Embryonic facial prominence (tissue), 1 donor: Measurements from ENCODE around the gene HS6ST2.

Source experiments
- DNase-seq: peaks from one replicate; pipeline ENCODE4 v3.0.0-alpha.2; 2016; ENCODE audit errors: extremely low spot score

Gene HS6ST2

GRCh38 chrX:132613801-132614200, 344.6 kb downstream of the HS6ST2 start:
- DNase-seq = no peak

- DNase-seq = no peak
These were observed 345.4 kb downstream of the HS6ST2 start for GRCh38 chrX:132612821-132613564.

DNA sequence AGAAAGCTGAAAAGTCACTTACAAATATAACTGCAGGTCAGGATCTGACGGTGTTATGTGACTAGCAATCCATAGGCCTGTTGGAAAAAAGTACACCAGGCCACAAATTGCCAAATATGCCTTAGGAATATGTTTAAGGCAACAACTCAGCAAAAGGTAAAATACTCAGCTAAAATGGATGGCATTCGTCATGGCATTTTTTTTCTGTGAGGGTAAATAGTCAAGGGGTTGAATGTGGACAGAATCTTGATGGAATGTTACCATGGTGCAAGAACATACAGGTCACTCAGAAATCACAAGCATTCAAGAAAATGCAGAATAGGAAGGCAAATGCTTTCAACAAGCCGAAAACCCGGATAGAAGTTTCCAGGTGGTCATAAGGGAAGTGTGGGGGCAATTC, 347.9 kb downstream of the HS6ST2 start:
- no peak for DNase-seq

GRCh38 chrX:132609362-132609848, 349.0 kb downstream of the HS6ST2 start:
- no peak for DNase-seq

DNA sequence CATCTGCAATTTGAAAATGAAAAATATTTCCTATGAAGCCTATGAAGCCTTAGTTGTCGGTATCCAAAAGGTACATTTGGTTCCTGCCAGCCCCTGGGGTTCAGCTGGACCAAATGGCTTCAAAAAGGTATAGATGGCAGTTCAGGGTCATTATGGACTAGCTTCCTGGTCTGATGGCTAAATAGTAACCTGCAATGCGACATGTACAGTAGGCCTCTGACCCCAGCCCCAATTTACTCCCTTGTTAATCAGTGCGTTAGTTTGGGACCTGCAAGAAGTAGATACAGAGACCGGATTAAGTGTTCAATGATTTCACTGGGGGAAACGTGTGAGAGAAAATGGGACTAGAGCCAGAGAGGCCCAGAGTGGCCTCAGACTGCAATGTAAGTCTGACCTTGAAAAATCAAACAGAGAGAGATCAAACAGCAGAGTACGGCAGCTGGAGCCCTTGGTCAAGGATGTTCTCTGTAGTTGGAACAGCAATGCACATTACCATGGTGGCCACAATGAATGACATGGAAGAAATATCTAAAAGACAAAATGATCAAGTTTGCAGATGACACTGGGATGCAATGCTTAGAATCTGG, 354.6 kb downstream of the HS6ST2 start:
- DNase-seq = no peak

DNA sequence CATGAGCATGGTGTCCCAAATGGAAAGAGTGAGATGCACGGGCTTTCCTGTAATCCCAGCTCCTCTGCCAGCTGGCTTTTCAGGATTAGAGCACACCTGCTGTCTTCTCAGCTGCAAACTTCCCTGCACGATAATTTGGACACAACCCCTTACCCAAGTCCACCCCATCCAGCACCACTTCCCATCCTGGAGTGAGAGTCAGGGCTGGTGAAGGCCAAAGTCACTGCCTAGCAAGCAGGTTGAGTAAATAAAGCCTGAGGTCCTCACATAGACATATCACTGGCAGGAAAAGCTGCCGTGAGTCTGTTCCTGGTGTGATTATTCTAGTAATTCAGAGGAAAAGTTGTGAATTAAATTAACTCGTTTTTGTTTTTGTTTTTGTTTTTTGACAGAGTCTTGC, 355.7 kb downstream of the HS6ST2 start:
- no peak for DNase-seq

DNA sequence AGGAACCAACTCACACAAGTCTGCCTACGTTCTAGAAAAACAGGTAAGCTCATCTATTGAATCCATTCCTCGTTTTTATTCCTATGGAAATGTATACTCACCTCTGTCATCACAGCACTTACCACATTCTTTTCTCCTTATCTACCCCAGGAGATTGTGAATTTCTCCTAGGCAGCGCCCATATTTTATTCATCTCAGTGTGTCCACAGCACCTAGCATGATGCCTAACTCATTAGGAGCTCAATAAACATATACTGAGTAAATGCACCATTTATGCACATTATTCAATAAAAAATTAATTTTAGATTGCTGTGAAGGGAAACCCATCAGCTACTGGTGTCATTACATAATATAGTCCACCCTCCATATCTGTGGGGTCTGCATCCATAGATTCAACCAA, 363.4 kb downstream of the HS6ST2 start:
- DNase-seq = no peak

GRCh38 chrX:132594129-132594528, 364.3 kb downstream of the HS6ST2 start:
- DNase-seq = no peak

GRCh38 chrX:132592880-132593279, 365.5 kb downstream of the HS6ST2 start:
- no peak for DNase-seq

GRCh38 chrX:132591719-132592275, 366.6 kb downstream of the HS6ST2 start:
- DNase-seq = no peak

DNA sequence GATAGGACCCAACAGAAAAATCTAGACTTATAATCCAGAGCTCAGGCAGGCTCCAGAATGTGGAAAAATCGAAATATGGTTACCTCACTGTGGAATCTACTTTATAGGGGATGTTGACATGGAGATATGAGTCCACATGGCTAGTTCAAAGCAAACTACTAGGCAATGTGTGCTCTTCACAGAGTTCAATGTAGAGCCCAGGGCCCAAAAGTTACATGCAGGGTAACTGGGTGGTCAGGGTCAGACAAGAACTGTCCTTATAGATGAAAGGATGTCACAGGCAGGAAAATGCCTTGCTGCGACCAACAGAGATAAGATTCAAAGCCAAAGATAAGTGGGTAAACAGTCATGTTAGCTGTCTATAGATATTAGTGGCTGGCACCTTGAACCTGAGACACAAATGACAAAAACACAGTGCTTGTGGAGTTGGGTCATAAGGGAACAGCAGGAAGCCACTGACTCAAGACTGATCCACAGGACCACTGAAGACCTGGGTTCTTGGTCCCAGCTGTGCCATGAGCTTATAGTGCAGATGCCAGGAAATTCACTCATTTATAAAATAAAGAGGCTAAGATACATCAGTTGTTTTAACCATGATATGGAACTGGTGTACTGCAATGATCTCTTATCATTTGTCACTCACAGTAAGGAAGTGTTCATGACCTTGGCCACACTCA, 367.9 kb downstream of the HS6ST2 start:
- DNase-seq = no peak

- no peak for DNase-seq
These were observed 373.5 kb downstream of the HS6ST2 start for GRCh38 chrX:132584936-132585335.

DNA sequence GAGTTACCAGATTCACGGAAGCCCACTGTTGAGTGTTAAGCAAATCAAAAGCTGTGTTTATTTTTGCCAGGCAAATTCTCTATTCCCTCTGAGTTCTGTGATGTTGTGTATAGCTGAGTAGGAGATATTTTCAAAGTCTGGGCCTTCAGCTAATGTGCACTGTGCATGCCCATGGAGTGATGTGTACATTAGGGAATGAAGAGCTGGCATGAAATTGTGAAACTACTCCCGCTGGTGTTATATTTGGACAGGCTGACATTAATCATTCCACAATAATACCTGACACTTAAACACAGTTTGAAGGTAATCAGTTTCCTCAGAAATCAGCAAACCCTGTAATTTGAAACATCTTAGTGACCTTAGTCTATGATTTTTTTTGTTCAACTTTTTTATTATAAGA, 381.5 kb downstream of the HS6ST2 start:
- DNase-seq = no peak
